Measurements from ENCODE around the gene ZSWIM5. TPM values are rescaled to one million over a fixed set of nuclear protein-coding genes. Genes with fewer than 3 reads are reported as not detected.

ZSWIM5 gene
- total RNA-seq, 4 donors from 2014 or later, result 1.3 to 2.2 (median 1.7) TPM

DNA sequence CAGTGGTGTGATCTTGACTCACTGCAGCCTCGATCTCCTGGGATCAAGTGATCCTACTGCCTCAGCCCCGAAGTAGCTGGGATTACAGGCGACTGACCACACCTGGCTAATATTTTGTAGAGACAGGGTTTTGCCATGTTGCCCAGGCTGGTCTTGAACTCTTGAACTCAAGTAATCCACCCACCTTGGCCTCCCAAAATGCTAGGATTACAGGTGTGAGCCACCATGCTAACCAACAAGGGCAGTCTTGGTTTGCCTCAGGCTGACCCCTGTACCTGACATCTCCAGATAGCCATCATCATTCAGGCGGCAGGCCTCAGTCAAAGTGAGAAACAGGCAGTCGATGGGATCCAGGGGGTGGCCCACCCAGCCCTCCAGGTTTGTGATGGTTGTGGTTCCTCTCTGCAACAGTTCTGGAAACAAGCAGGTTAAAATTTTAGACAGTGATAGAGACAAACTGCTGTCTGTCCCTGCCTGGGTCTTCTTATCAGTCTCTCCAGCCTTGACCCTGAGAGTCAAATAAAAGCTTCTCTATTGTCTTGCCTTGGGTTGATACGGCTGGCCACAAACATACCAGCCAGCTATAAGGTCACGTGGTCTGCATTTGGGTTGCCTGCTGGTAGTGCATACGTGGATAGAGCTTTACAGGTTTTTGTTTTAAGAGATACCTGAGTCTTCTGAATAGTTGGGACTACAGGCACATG is 167.6 kb downstream of the ZSWIM5 start:
- intact Hi-C loops (cut with DNase I; ENCODE audit: low total_unique reads), result no loop called here

DNA sequence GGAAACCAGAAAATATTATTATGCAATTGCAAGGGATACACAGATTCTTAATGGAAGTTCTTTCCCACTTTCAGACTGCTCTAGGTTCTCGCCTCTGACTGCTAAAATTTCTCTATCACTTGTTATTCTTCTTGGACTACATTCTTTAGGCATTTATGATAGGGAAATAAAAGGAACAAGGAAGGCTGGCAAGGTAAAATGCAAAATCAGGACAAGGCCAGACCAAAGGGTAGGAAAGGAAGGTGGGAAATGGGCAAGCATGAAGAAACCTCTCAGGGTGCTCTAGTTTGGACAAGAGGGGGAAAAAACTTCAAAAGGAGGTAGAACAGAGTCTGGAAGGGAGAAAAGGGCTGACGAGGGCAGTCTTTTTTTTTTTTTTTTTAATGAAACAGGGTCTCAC is 168.2 kb downstream of the ZSWIM5 start:
- no peak overlapping the region for H3K4me3 ChIP-seq (ENCODE audit: low read depth, poor library complexity, severe bottlenecking)
- TF ChIP-seq POLR2A (IDR thresholded peaks at IDR 0.05), result no peak
- TF ChIP-seq, protein P1, sequence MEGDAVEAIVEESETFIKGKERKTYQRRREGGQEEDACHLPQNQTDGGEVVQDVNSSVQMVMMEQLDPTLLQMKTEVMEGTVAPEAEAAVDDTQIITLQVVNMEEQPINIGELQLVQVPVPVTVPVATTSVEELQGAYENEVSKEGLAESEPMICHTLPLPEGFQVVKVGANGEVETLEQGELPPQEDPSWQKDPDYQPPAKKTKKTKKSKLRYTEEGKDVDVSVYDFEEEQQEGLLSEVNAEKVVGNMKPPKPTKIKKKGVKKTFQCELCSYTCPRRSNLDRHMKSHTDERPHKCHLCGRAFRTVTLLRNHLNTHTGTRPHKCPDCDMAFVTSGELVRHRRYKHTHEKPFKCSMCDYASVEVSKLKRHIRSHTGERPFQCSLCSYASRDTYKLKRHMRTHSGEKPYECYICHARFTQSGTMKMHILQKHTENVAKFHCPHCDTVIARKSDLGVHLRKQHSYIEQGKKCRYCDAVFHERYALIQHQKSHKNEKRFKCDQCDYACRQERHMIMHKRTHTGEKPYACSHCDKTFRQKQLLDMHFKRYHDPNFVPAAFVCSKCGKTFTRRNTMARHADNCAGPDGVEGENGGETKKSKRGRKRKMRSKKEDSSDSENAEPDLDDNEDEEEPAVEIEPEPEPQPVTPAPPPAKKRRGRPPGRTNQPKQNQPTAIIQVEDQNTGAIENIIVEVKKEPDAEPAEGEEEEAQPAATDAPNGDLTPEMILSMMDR (IDR thresholded peaks at IDR 0.05), result no peak
- WGBS, 2 donors, result 89 to 97% methylated on average over 2 of the region's 2 CpGs
- no peak for DNase-seq (ENCODE audit: low spot score in 2 of 2)
- intact Hi-C loops (cut with DNase I; ENCODE audit: low total_unique reads), result no loop called here

More for the DNA sequence above, 167.6 kb downstream of the ZSWIM5 start:
- no peak overlapping the region for H3K4me3 ChIP-seq (ENCODE audit: low read depth, poor library complexity, severe bottlenecking)
- 94 to 95% methylated on average over 8 of the region's 8 CpGs for WGBS, 2 donors
- TF ChIP-seq POLR2A (IDR thresholded peaks at IDR 0.05), result no peak
- TF ChIP-seq, protein P1 (IDR thresholded peaks at IDR 0.05), result no peak
- no peak for DNase-seq (ENCODE audit: low spot score in 2 of 2)

DNA sequence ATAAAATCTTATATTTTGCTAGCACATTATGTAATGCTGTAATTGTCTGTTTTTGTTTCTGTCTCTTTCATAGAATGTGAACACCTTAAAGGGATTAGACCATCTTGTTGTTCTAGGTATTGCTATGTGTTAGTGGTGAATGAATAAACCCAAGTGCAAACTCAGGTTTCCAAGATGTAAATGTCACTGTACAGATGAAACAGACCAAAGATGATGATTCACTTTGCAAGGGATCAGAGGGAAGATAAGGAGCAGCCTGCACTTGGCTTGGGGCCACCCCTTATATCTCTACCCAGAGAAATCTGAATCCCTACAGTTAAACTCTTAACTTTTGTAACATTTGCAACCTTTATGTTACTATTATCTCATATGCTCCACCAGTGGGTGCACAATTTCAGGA is 168.9 kb downstream of the ZSWIM5 start:
- intact Hi-C loops (cut with DNase I; ENCODE audit: low total_unique reads), result no loop called here
- TF ChIP-seq POLR2A (IDR thresholded peaks at IDR 0.05), result no peak
- TF ChIP-seq, protein P1 (IDR thresholded peaks at IDR 0.05), result no peak
- no peak for DNase-seq (ENCODE audit: low spot score in 2 of 2)
- H3K4me3 ChIP-seq (ENCODE audit: low read depth, poor library complexity, severe bottlenecking), result no peak overlapping the region

DNA sequence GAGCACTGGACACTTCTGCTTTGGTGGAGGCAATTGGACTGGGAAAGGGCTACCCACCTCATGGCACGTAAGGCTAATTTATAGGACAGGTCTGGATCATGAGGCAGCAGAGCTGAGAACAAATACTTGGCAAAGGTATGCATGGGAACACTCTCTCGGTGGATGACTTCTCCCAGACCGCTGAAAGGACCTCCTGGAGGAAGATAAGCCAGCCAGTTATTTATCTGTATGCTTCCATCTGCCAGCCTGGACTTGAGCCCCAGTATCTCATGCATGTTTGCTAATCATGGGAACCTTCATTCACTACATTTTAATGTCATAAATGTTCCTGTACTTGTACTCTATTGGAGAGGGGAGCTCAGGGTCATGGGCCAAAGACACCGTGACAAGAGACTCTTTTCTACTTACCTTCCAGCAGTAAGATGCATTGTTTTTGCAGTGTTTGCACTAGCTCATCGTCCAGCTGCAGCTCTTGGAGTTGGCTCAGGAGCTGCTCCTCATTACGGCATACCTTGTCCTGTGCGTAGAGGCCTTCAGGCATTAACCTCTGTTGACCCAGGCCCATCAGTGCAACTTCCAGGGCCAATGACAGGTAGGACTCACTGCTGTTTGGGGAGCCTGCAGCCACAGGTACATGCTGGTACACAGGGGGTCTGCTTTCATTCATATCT is 170.6 kb downstream of the ZSWIM5 start:
- DNase-seq (ENCODE audit: low spot score in 2 of 2), result no peak
- no peak for TF ChIP-seq POLR2A (IDR thresholded peaks at IDR 0.05)
- TF ChIP-seq, protein P1 (IDR thresholded peaks at IDR 0.05), result no peak
- no peak overlapping the region for H3K4me3 ChIP-seq (ENCODE audit: low read depth, poor library complexity, severe bottlenecking)
- intact Hi-C loops (cut with DNase I; ENCODE audit: low total_unique reads), result no loop called here
- 87 to 93% methylated on average over 7 of the region's 7 CpGs for WGBS, 2 donors

DNA sequence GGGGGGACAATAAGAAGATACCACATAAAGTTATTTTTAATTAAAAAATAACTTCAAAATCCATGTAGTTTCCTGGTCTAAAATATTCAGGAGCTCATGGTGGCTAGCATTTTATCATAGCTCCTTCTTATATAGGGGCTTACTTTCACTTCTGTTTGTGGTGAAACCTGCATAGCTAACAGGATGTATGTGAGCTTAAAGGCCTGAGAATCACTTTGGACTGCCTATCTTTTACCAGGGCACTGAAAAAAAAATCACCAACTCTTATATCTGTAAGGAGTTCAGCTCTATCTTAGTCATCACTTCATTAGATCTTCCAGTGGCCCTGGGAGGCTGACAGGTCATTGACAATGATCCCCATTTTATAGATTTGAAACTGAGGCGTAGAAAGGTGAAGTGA is 173.0 kb downstream of the ZSWIM5 start:
- no peak for TF ChIP-seq POLR2A (IDR thresholded peaks at IDR 0.05)
- TF ChIP-seq, protein P1 (IDR thresholded peaks at IDR 0.05), result no peak
- DNase-seq (ENCODE audit: low spot score in 2 of 2), result no peak
- 88 to 100% methylated on average over 1 of the region's 1 CpG for WGBS, 2 donors
- intact Hi-C loops (cut with DNase I; ENCODE audit: low total_unique reads), result no loop called here
- H3K4me3 ChIP-seq (ENCODE audit: low read depth, poor library complexity, severe bottlenecking), result no peak overlapping the region

Data from lower leg skin (tissue), 4 donors.